WTC11 (cell line): ENCODE results near the gene B4GAT1. TPM values are rescaled to one million over a fixed set of nuclear protein-coding genes. Genes with fewer than 3 reads are reported as not detected.

Experiments
- ATAC-seq: fragments of 200-7000 bp; cut with Tn5 transposase; 2 replicates; pipeline ENCODE4 v1.10.0; 2021; ENCODE audit warnings: mild to moderate bottlenecking, moderate library complexity
- CTCF ChIA-PET: fragments of 300-600 bp; sonication (Branson Sonifier 250); formaldehyde crosslinking; loops from one replicate; lab custom pipeline; 2021; ENCODE audit warnings: antibody characterized with exemption; lab: Charles Lee
- POLR2A ChIA-PET: fragments of 350-600 bp; sonication (Branson Sonifier 250); formaldehyde crosslinking; loops from one replicate; lab custom pipeline; 2021; ENCODE audit warnings: antibody characterized with exemption; lab: Charles Lee
- DNase-seq: peaks from one replicate; pipeline ENCODE4 v3.0.0; 2021; ENCODE audit warnings: low spot score
- H3K27ac Mint-ChIP-seq: 2 replicates; pipeline ENCODE4 v1.8.0; 2021; ENCODE audit warnings: mixed read lengths
- H3K27me3 Mint-ChIP-seq: 2 replicates; pipeline ENCODE4 v1.8.0; 2021; ENCODE audit warnings: low read depth, mild to moderate bottlenecking, moderate library complexity, mixed read lengths
- H3K36me3 Mint-ChIP-seq: 2 replicates; pipeline ENCODE4 v1.8.0; 2021; ENCODE audit warnings: mixed read lengths
- H3K4me1 Mint-ChIP-seq: 2 replicates; pipeline ENCODE4 v1.8.0; 2022; ENCODE audit warnings: mixed read lengths
- H3K4me3 Mint-ChIP-seq: 2 replicates; pipeline ENCODE4 v1.8.0; 2021; ENCODE audit warnings: mild to moderate bottlenecking, moderate library complexity, mixed read lengths
- H3K9me3 Mint-ChIP-seq: 2 replicates; pipeline ENCODE4 v1.8.0; 2021; ENCODE audit warnings: mixed read lengths
- EMX1 ChIP-seq: fragments of 250-450 bp; sonication (Bioruptor Pico); IDR thresholded peaks from 2 replicates; pipeline ENCODE4 v1.8.0; 2021; ENCODE audit warnings: mild to moderate bottlenecking
- ETV6 ChIP-seq: sonication (generic); formaldehyde crosslinking; IDR thresholded peaks from 2 replicates; pipeline ENCODE4 v1.8.1; 2022; ENCODE audit warnings: mild to moderate bottlenecking, missing genetic modification reagents
- NFYB ChIP-seq: sonication (generic); formaldehyde crosslinking; conservative IDR thresholded peaks from 2 replicates; pipeline ENCODE4 v1.8.0; 2022; ENCODE audit warnings: low read depth, missing genetic modification reagents
- RORB ChIP-seq: fragments of 250-450 bp; sonication (Bioruptor Pico); IDR thresholded peaks from 2 replicates; pipeline ENCODE4 v1.9.0; 2021; ENCODE audit warnings: mild to moderate bottlenecking
- SMAD3 ChIP-seq: sonication (generic); formaldehyde crosslinking; IDR thresholded peaks from 2 replicates; pipeline ENCODE4 v1.8.0; 2022; ENCODE audit warnings: missing genetic modification reagents, mild to moderate bottlenecking, borderline replicate concordance
- SP1 ChIP-seq: sonication (generic); formaldehyde crosslinking; conservative IDR thresholded peaks from 2 replicates; pipeline ENCODE4 v1.8.1; 2022; ENCODE audit warnings: missing genetic modification reagents
- TEAD1 ChIP-seq: sonication (generic); formaldehyde crosslinking; IDR thresholded peaks from 2 replicates; pipeline ENCODE4 v1.8.0; 2022; ENCODE audit warnings: mild to moderate bottlenecking, missing genetic modification reagents
- ZBTB21 ChIP-seq: sonication (generic); formaldehyde crosslinking; IDR thresholded peaks from 2 replicates; pipeline ENCODE4 v1.8.1; 2023; ENCODE audit warnings: mild to moderate bottlenecking, missing genetic modification reagents, borderline replicate concordance
- ZNF232 ChIP-seq: sonication (generic); formaldehyde crosslinking; IDR thresholded peaks from 2 replicates; pipeline ENCODE4 v1.8.0; 2022; ENCODE audit warnings: mild to moderate bottlenecking, missing genetic modification reagents
- ZNF396 ChIP-seq: fragments of 250-450 bp; sonication (Bioruptor Pico); IDR thresholded peaks from 2 replicates; pipeline ENCODE4 v1.8.0; 2021; ENCODE audit warnings: mild to moderate bottlenecking, moderate library complexity, borderline replicate concordance
- total RNA-seq: library from RNA; stranded (reverse); gene quantifications from 3 replicates; pipeline ENCODE4 v1.2.3, GENCODE V29; 2021
- TF ChIP-seq, protein P1 (sequence below): sonication (generic); formaldehyde crosslinking; IDR thresholded peaks from 2 replicates; pipeline ENCODE4 v1.8.0; 2022; ENCODE audit warnings: mild to moderate bottlenecking, missing genetic modification reagents
- TF ChIP-seq, protein P2 (sequence below): fragments of 250-450 bp; sonication (Bioruptor Pico); IDR thresholded peaks from 2 replicates; pipeline ENCODE4 v1.9.0; 2021; ENCODE audit warnings: moderate library complexity, mild to moderate bottlenecking, inconsistent platforms, borderline replicate concordance
- TF ChIP-seq, protein P3 (sequence below): fragments of 200-600 bp; IDR thresholded peaks from 2 replicates; pipeline ENCODE4 v1.8.0; 2022; ENCODE audit warnings: antibody characterized with exemption
- TF ChIP-seq, protein P4 (sequence below): sonication (generic); formaldehyde crosslinking; IDR thresholded peaks from 2 replicates; pipeline ENCODE4 v1.8.0; 2023; ENCODE audit warnings: mild to moderate bottlenecking, missing genetic modification reagents
- TF ChIP-seq, protein P5 (sequence below): sonication (generic); formaldehyde crosslinking; IDR thresholded peaks from 2 replicates; pipeline ENCODE4 v1.8.0; 2022; ENCODE audit warnings: mild to moderate bottlenecking, missing genetic modification reagents
- TF ChIP-seq, protein P6 (sequence below): sonication (generic); formaldehyde crosslinking; IDR thresholded peaks from 2 replicates; pipeline ENCODE4 v1.8.1; 2023; ENCODE audit warnings: mild to moderate bottlenecking, missing genetic modification reagents, moderate library complexity
- TF ChIP-seq, protein P7 (sequence below): sonication (generic); formaldehyde crosslinking; IDR thresholded peaks from 2 replicates; pipeline ENCODE4 v1.8.1; 2023; ENCODE audit warnings: mild to moderate bottlenecking, missing genetic modification reagents, borderline replicate concordance
- TF ChIP-seq, protein P8 (sequence below): sonication (generic); formaldehyde crosslinking; IDR thresholded peaks from 2 replicates; pipeline ENCODE4 v1.8.0; 2023; ENCODE audit warnings: missing genetic modification reagents, mild to moderate bottlenecking, borderline replicate concordance

The B4GAT1 gene
- total RNA-seq, 1 experiment from 2014 or later: 34.1 TPM

DNA sequence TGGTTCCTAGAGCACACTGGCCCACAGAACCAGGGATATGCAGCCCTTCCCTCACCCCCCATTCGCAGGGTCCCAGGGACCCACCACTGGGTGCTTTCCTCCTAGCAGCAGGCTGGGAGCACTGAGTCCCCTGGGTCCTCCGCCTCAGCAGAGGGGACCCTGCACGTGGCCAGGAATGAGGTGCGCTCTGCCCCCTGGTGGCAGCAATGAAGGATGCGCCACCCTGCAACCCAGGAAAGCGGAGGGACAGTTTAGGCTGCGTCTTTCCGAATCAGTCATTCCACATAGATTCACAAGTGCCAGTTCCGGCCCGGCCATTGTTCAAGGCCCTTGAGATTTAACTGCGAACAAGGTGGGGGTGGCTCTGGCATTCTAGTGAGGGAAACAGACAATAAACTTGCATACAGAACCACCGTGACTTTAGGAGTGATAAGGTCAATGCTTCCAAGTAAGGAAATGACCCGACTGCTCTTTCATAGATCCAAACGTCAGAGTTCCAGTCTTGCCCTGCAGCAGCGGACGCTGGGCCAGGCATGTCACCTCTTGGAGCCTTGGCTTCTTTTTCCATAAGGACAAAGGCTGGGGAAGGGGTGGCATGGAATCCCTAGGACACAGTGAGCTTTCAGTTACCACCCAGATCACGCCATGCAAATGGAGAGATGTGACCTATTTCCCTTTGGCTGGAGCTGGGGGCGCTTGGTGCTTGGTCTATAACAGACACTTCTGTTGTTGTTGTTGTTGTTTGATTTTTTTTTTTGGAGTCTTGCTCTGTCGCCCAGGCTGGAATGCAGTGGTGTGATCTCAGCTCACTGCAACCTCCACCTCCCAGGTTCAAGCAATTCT, 18.9 kb downstream of the B4GAT1 start:
- Mint-ChIP-seq H3K9me3 (0 out of 2 replicates have a peak, but pooled peaks cover 2% of the 10 kb centered on the region), H3K4me3 (peak overlapping the region; percentile 50), H3K27ac (no peak overlapping the region), H3K4me1 (peaks cover 15% of the 10 kb centered on the region), H3K36me3 (no peaks in the 10 kb centered on the region), H3K27me3 (peaks cover 11% of the 10 kb centered on the region)
- ChIA-PET CTCF (interaction anchor here (0.9 to 8.7 kb wide), 11 partner anchors 10 to 163 kb away, joined by 3 to 319 read pairs (median 5); partner anchors contain the start of genes CD248 and YIF1A), POLR2A (interaction anchor here (0.9 to 1.1 kb wide), 2 partner anchors 16 to 46 kb away, joined by 3 to 7 read pairs; no protein-coding TSS in a partner anchor)
- peak; percentile 83 for ATAC-seq
- DNase-seq: peak; percentile 85
- TF ChIP-seq EMX1: no peak
- no peak for TF ChIP-seq RORB (CRISPR knock-in tag)
- TF ChIP-seq, protein P1, sequence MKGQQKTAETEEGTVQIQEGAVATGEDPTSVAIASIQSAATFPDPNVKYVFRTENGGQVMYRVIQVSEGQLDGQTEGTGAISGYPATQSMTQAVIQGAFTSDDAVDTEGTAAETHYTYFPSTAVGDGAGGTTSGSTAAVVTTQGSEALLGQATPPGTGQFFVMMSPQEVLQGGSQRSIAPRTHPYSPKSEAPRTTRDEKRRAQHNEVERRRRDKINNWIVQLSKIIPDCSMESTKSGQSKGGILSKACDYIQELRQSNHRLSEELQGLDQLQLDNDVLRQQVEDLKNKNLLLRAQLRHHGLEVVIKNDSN: peak; percentile 88
- no peak for TF ChIP-seq ZNF396 (CRISPR knock-in tag)
- 0 out of 2 replicates have a peak, but pooled peaks have one; percentile 53 for TF ChIP-seq ZNF232 (CRISPR knock-in tag)
- 0 out of 2 replicates have a peak, but pooled peaks have one; percentile 50 for TF ChIP-seq SMAD3 (CRISPR knock-in tag)
- TF ChIP-seq NFYB (CRISPR knock-in tag): no peak
- peak; percentile 98 for TF ChIP-seq TEAD1 (CRISPR knock-in tag)
- TF ChIP-seq, protein P2, sequence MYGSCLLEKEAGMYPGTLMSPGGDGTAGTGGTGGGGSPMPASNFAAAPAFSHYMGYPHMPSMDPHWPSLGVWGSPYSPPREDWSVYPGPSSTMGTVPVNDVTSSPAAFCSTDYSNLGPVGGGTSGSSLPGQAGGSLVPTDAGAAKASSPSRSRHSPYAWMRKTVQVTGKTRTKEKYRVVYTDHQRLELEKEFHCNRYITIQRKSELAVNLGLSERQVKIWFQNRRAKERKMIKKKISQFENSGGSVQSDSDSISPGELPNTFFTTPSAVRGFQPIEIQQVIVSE (CRISPR knock-in tag): no peak
- peak; percentile 75 for TF ChIP-seq ETV6
- TF ChIP-seq, protein P3, sequence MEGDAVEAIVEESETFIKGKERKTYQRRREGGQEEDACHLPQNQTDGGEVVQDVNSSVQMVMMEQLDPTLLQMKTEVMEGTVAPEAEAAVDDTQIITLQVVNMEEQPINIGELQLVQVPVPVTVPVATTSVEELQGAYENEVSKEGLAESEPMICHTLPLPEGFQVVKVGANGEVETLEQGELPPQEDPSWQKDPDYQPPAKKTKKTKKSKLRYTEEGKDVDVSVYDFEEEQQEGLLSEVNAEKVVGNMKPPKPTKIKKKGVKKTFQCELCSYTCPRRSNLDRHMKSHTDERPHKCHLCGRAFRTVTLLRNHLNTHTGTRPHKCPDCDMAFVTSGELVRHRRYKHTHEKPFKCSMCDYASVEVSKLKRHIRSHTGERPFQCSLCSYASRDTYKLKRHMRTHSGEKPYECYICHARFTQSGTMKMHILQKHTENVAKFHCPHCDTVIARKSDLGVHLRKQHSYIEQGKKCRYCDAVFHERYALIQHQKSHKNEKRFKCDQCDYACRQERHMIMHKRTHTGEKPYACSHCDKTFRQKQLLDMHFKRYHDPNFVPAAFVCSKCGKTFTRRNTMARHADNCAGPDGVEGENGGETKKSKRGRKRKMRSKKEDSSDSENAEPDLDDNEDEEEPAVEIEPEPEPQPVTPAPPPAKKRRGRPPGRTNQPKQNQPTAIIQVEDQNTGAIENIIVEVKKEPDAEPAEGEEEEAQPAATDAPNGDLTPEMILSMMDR: peak; percentile 98
- TF ChIP-seq, protein P4, sequence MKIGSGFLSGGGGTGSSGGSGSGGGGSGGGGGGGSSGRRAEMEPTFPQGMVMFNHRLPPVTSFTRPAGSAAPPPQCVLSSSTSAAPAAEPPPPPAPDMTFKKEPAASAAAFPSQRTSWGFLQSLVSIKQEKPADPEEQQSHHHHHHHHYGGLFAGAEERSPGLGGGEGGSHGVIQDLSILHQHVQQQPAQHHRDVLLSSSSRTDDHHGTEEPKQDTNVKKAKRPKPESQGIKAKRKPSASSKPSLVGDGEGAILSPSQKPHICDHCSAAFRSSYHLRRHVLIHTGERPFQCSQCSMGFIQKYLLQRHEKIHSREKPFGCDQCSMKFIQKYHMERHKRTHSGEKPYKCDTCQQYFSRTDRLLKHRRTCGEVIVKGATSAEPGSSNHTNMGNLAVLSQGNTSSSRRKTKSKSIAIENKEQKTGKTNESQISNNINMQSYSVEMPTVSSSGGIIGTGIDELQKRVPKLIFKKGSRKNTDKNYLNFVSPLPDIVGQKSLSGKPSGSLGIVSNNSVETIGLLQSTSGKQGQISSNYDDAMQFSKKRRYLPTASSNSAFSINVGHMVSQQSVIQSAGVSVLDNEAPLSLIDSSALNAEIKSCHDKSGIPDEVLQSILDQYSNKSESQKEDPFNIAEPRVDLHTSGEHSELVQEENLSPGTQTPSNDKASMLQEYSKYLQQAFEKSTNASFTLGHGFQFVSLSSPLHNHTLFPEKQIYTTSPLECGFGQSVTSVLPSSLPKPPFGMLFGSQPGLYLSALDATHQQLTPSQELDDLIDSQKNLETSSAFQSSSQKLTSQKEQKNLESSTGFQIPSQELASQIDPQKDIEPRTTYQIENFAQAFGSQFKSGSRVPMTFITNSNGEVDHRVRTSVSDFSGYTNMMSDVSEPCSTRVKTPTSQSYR: peak; percentile 53; the same call in 1 of the 2 replicates
- TF ChIP-seq, protein P5, sequence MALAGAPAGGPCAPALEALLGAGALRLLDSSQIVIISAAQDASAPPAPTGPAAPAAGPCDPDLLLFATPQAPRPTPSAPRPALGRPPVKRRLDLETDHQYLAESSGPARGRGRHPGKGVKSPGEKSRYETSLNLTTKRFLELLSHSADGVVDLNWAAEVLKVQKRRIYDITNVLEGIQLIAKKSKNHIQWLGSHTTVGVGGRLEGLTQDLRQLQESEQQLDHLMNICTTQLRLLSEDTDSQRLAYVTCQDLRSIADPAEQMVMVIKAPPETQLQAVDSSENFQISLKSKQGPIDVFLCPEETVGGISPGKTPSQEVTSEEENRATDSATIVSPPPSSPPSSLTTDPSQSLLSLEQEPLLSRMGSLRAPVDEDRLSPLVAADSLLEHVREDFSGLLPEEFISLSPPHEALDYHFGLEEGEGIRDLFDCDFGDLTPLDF (CRISPR knock-in tag): no peak
- TF ChIP-seq SP1 (CRISPR knock-in tag): peak; percentile 24; the same call in 1 of the 2 replicates
- TF ChIP-seq, protein P6, sequence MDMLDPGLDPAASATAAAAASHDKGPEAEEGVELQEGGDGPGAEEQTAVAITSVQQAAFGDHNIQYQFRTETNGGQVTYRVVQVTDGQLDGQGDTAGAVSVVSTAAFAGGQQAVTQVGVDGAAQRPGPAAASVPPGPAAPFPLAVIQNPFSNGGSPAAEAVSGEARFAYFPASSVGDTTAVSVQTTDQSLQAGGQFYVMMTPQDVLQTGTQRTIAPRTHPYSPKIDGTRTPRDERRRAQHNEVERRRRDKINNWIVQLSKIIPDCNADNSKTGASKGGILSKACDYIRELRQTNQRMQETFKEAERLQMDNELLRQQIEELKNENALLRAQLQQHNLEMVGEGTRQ (CRISPR knock-in tag): peak; percentile 86
- TF ChIP-seq, protein P7, sequence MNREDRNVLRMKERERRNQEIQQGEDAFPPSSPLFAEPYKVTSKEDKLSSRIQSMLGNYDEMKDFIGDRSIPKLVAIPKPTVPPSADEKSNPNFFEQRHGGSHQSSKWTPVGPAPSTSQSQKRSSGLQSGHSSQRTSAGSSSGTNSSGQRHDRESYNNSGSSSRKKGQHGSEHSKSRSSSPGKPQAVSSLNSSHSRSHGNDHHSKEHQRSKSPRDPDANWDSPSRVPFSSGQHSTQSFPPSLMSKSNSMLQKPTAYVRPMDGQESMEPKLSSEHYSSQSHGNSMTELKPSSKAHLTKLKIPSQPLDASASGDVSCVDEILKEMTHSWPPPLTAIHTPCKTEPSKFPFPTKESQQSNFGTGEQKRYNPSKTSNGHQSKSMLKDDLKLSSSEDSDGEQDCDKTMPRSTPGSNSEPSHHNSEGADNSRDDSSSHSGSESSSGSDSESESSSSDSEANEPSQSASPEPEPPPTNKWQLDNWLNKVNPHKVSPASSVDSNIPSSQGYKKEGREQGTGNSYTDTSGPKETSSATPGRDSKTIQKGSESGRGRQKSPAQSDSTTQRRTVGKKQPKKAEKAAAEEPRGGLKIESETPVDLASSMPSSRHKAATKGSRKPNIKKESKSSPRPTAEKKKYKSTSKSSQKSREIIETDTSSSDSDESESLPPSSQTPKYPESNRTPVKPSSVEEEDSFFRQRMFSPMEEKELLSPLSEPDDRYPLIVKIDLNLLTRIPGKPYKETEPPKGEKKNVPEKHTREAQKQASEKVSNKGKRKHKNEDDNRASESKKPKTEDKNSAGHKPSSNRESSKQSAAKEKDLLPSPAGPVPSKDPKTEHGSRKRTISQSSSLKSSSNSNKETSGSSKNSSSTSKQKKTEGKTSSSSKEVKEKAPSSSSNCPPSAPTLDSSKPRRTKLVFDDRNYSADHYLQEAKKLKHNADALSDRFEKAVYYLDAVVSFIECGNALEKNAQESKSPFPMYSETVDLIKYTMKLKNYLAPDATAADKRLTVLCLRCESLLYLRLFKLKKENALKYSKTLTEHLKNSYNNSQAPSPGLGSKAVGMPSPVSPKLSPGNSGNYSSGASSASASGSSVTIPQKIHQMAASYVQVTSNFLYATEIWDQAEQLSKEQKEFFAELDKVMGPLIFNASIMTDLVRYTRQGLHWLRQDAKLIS: no peak
- TF ChIP-seq ZBTB21 (CRISPR knock-in tag): 0 out of 2 replicates have a peak, but pooled peaks have one; percentile 6
- TF ChIP-seq, protein P8, sequence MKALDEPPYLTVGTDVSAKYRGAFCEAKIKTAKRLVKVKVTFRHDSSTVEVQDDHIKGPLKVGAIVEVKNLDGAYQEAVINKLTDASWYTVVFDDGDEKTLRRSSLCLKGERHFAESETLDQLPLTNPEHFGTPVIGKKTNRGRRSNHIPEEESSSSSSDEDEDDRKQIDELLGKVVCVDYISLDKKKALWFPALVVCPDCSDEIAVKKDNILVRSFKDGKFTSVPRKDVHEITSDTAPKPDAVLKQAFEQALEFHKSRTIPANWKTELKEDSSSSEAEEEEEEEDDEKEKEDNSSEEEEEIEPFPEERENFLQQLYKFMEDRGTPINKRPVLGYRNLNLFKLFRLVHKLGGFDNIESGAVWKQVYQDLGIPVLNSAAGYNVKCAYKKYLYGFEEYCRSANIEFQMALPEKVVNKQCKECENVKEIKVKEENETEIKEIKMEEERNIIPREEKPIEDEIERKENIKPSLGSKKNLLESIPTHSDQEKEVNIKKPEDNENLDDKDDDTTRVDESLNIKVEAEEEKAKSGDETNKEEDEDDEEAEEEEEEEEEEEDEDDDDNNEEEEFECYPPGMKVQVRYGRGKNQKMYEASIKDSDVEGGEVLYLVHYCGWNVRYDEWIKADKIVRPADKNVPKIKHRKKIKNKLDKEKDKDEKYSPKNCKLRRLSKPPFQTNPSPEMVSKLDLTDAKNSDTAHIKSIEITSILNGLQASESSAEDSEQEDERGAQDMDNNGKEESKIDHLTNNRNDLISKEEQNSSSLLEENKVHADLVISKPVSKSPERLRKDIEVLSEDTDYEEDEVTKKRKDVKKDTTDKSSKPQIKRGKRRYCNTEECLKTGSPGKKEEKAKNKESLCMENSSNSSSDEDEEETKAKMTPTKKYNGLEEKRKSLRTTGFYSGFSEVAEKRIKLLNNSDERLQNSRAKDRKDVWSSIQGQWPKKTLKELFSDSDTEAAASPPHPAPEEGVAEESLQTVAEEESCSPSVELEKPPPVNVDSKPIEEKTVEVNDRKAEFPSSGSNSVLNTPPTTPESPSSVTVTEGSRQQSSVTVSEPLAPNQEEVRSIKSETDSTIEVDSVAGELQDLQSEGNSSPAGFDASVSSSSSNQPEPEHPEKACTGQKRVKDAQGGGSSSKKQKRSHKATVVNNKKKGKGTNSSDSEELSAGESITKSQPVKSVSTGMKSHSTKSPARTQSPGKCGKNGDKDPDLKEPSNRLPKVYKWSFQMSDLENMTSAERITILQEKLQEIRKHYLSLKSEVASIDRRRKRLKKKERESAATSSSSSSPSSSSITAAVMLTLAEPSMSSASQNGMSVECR (CRISPR knock-in tag): 0 out of 2 replicates have a peak, but pooled peaks have one; percentile 71
